ENCODE data around the gene SFN.

Gene SFN

DNA sequence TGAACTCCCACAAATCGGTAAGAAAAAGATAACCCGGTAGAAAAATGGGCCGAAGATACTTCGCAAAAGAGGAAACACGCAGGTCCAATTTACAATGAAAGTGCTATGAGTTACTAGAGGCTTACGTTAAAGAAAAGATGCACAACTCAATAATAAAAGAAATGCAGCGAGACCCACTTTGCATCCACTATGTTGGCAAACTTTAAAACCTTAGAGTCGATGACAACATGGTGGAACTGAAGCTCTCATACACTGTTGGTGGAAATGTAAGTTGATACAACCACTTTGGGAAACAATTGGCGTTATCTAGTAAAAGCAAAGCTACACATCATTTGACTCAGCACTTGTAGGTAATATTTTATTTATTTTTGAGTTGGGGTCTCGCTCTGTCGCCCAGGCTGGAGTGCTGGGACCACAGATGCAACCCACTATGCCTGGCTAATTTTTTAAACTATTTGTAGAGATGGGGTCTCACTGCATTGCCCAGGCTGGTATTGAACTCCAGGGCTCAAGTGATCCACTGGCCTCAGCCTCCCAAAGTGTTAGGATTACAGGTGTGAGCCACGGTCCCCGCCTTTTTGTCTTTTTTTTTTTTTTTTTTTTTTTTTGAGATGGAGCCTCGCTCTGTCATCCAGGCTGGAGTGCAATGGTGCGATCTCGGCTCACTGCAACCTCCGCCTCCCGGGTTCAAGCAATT, 38.0 kb downstream of the SFN start:
- TF ChIP-seq, protein P1, sequence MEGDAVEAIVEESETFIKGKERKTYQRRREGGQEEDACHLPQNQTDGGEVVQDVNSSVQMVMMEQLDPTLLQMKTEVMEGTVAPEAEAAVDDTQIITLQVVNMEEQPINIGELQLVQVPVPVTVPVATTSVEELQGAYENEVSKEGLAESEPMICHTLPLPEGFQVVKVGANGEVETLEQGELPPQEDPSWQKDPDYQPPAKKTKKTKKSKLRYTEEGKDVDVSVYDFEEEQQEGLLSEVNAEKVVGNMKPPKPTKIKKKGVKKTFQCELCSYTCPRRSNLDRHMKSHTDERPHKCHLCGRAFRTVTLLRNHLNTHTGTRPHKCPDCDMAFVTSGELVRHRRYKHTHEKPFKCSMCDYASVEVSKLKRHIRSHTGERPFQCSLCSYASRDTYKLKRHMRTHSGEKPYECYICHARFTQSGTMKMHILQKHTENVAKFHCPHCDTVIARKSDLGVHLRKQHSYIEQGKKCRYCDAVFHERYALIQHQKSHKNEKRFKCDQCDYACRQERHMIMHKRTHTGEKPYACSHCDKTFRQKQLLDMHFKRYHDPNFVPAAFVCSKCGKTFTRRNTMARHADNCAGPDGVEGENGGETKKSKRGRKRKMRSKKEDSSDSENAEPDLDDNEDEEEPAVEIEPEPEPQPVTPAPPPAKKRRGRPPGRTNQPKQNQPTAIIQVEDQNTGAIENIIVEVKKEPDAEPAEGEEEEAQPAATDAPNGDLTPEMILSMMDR (IDR thresholded peaks at IDR 0.05): no peak
- Histone ChIP-seq H3K4me3 (ENCODE audit: low read depth in 1 of 2, low read length in 1 of 2) (peak overlapping the region; percentile 86 to 96), H3K36me3 (peaks cover 12% of the 10 kb centered on the region), H3K4me1 (ENCODE audit: control insufficient read depth in 1 of 2, insufficient read depth in 1 of 2, low read depth in 1 of 2, low read length in 1 of 2) (peaks cover 19 to 30% of the 10 kb centered on the region in 2 experiments), H3K27me3 (peaks cover 8% of the 10 kb centered on the region), H3K9me3 (no peaks in the 10 kb centered on the region), H3K27ac (peak overlapping the region; percentile 91)

DNA sequence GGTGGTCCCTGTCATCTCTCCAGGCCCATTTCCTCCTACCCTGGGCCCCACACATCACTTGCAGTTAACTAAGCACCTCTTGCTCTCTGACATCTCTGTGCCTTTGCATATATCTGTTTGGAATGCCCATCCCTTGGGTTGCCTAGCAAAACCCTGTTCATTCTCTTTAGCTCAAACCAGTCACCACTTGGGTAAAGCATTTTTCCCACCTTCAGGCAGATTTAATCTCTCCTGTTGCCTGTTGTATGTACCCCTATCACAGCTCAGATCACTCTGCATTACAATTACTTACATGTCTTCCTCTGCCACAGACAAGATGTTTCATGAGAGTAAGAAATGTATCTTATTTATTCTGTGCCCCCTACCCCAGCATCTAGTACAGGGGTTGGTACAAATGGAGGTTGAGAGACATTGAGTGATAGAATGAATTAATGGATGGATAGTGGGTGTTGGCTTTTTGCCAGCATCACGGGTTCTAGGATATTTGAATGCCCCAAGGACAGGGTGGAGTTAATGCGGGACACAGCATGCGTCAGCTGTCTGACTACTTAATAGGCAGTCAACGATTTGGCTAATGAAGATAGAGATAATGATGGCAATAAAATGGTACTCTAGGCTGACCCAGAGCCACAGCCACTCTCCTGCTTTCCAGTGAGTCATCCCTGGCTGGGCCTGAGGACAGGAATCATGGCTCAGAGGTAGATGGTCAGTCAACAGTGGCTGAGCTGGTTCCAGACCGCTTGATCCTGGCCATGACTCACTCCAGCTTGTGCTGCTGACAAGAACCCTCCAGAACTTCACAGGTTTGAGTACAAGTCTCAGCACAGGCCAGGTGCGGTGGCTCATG, 44.3 kb downstream of the SFN start:
- H3K9me3 ChIP-seq: no peaks in the 10 kb centered on the region
- peaks cover 9% of the 10 kb centered on the region for H3K27me3 ChIP-seq
- H3K4me3 ChIP-seq (ENCODE audit: low read depth in 1 of 2, low read length in 1 of 2): no peak overlapping the region
- H3K4me1 ChIP-seq (ENCODE audit: control insufficient read depth in 1 of 2, insufficient read depth in 1 of 2, low read depth in 1 of 2, low read length in 1 of 2): peaks cover 0 to 2% of the 10 kb centered on the region in 2 experiments
- H3K27ac ChIP-seq: no peak overlapping the region
- no peaks in the 10 kb centered on the region for H3K36me3 ChIP-seq
- TF ChIP-seq, protein P1 (IDR thresholded peaks at IDR 0.05): no peak

DNA sequence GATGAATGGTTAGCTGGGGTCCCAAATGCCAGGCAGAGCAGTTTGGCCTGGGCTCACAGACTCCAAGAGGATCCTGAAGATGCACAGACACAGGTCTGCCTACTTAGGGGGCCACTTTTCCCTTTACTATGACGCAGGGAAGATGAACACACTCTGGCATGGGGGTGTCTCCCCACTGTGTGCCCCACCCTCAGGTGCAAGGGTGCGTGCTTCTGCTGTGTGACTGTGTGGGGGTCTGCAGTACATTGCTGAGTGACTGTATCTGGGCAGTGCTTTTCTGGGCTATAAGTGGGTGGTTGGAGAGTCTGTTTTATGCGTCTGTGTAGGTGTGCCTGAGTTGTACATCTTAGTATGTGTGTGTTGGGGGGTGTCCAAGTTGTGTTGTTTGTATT, 47.0 kb downstream of the SFN start:
- H3K36me3 ChIP-seq: no peaks in the 10 kb centered on the region
- peaks cover 9% of the 10 kb centered on the region for H3K27me3 ChIP-seq
- H3K27ac ChIP-seq: no peak overlapping the region
- H3K9me3 ChIP-seq: no peaks in the 10 kb centered on the region
- H3K4me1 ChIP-seq (ENCODE audit: control insufficient read depth in 1 of 2, insufficient read depth in 1 of 2, low read depth in 1 of 2, low read length in 1 of 2): no peaks in the 10 kb centered on the region
- no peak overlapping the region for H3K4me3 ChIP-seq (ENCODE audit: low read depth in 1 of 2, low read length in 1 of 2)
- TF ChIP-seq, protein P1 (IDR thresholded peaks at IDR 0.05): no peak

DNA sequence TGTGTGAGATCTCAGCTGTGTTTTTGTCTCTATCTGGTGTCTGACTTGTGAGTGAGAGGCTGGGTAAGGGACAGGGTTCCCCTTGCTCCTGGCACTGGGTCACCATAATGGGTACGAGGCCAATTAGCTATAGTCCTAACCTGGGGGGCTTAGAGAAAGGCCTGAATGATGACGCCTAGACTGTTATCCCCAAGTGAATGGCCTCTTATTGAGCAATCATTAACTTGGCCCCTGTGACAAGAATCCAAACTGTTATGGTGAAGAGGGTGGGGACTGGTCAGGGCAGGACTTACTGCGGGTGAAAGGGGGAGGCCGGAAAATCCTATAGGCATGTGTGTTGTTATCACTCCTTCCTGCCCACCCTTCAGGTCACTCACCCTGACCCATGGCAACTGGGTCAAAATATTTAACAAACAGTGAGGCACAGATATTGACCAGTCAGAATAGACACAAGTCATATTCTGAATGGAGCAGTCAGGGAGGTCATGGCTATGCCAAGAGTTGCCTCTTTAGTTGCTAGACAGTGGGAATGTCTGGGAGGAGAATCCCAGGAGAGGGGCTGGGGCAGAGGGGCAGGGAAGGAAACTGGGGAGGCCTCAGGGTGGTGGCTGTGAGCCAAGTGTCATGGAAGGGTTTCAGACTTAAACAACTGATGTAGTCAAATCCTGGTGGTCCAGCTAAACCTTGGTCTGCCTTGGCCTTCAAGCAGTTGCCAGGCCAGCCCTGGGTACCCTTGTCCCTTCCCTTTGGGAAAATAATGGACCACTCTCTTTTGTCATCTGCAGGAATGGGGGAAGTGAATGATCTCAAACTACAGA, 47.6 kb downstream of the SFN start:
- TF ChIP-seq, protein P1 (IDR thresholded peaks at IDR 0.05): no peak
- no peak overlapping the region for H3K4me3 ChIP-seq (ENCODE audit: low read depth in 1 of 2, low read length in 1 of 2)
- no peaks in the 10 kb centered on the region for H3K4me1 ChIP-seq (ENCODE audit: control insufficient read depth in 1 of 2, insufficient read depth in 1 of 2, low read depth in 1 of 2, low read length in 1 of 2)
- H3K27ac ChIP-seq: no peak overlapping the region
- H3K36me3 ChIP-seq: no peaks in the 10 kb centered on the region
- peaks cover 6% of the 10 kb centered on the region for H3K27me3 ChIP-seq
- H3K9me3 ChIP-seq: no peaks in the 10 kb centered on the region

DNA sequence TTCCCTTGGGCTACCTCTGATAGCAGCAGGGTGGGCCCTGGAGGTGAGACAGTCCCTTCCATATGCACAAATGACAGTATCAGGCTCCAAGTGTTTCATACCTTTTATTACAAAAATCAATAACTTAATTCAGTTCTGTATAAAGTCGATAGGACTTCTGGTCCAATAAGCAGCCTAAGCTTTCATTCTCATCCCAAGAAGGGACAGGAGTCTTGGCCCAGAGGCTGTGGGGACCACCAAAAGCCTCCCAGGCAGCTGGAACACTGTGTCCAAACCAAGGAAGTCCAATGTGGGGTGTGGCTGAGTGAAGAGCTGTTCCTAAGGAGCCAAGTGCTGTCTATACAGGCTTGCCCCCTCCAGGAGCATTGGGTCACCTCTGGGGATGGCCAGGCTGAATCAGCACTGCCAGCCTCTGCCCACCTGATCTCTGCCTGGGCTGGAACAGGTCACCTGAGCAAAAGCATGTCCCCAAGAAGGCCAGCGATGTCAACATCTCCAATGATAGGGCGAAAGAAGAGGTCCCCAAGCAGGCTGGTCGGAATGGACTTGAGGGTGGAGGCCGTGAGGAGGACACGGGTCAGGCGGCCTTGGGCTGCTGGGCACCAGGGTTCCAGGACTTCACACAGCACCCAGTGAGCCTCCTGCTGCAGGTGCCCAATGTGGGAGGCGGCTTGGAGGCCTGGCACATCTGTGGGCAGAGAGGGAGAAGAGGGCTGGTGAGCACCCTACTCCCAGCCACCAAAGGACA, 48.6 kb downstream of the SFN start:
- no peaks in the 10 kb centered on the region for H3K4me1 ChIP-seq (ENCODE audit: control insufficient read depth in 1 of 2, insufficient read depth in 1 of 2, low read depth in 1 of 2, low read length in 1 of 2)
- no peaks in the 10 kb centered on the region for H3K36me3 ChIP-seq
- no peaks in the 10 kb centered on the region for H3K9me3 ChIP-seq
- H3K27me3 ChIP-seq: no peaks in the 10 kb centered on the region
- no peak overlapping the region for H3K27ac ChIP-seq
- no peak overlapping the region for H3K4me3 ChIP-seq (ENCODE audit: low read depth in 1 of 2, low read length in 1 of 2)
- TF ChIP-seq, protein P1 (IDR thresholded peaks at IDR 0.05): no peak
